ENCODE results near the gene DPP4. TPM values are rescaled to one million over a fixed set of nuclear protein-coding genes. Genes with fewer than 3 reads are reported as not detected.

DPP4 gene
- total and polyA plus RNA-seq, 3 donors from 2014 or later = 1.2 to 6.3 (median 1.7) TPM

DNA sequence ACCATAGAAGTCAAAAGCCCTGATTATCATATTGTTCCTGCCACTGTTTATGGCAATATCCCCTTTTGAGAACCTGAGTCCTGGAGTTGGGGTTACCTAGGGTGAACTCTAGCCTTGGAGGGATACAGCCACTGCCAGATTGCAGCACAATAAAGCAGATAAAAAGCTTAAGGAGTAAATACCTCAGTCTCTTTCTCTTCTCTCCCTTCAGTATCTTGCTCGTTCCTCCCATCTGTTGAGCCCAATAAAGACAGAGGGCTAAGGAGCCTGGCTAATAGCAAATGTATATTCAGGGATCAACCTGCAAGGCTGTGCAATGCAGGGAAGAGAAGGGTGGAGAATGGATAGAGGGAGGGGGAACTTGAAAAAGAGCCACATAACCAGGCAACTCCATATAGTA is 8.0 kb upstream of the DPP4 start:
- no peak for DNase-seq
- 56 to 68% methylated on average over 1 of the region's 1 CpG for WGBS, 2 donors
- H3K36me3 ChIP-seq (ENCODE audit: low read depth, missing control alignments) = no peaks in the 10 kb centered on the region
- H3K9me3 ChIP-seq = no peaks in the 10 kb centered on the region
- no peak overlapping the region for H3K4me3 ChIP-seq
- TF ChIP-seq, protein P1, sequence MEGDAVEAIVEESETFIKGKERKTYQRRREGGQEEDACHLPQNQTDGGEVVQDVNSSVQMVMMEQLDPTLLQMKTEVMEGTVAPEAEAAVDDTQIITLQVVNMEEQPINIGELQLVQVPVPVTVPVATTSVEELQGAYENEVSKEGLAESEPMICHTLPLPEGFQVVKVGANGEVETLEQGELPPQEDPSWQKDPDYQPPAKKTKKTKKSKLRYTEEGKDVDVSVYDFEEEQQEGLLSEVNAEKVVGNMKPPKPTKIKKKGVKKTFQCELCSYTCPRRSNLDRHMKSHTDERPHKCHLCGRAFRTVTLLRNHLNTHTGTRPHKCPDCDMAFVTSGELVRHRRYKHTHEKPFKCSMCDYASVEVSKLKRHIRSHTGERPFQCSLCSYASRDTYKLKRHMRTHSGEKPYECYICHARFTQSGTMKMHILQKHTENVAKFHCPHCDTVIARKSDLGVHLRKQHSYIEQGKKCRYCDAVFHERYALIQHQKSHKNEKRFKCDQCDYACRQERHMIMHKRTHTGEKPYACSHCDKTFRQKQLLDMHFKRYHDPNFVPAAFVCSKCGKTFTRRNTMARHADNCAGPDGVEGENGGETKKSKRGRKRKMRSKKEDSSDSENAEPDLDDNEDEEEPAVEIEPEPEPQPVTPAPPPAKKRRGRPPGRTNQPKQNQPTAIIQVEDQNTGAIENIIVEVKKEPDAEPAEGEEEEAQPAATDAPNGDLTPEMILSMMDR (IDR thresholded peaks at IDR 0.05) = no peak
- TF ChIP-seq POLR2A (IDR thresholded peaks at IDR 0.05) = no peak
- H3K27ac ChIP-seq = no peak overlapping the region
- H3K27me3 ChIP-seq = no peaks in the 10 kb centered on the region
- no peaks in the 10 kb centered on the region for H3K4me1 ChIP-seq
- intact Hi-C loops (cut with DNase I; ENCODE audit: low total_unique reads) = no loop called here

DNA sequence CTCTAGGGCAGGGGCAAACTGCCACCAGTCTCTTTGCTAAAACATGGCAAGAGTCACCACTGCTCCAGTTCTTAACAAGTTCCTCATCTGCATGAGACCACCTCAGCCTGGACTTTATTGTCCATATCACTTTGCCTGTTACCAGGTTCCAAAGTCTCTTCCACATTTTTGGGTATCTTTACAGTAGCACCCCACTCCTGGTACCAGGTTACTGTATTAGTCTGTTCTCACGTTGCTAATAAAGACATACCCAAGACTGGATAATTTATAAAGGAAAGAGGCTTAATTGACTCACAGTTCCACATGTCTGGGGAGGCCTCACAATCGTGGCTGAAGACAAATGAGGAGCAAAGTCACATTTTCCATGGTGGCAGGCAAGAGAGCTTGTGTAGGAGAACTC is 5.5 kb upstream of the DPP4 start:
- H3K4me1 ChIP-seq = no peaks in the 10 kb centered on the region
- 81 to 84% methylated on average over 2 of the region's 2 CpGs for WGBS, 2 donors
- H3K27ac ChIP-seq = no peak overlapping the region
- H3K9me3 ChIP-seq = no peaks in the 10 kb centered on the region
- H3K4me3 ChIP-seq = no peak overlapping the region
- no peaks in the 10 kb centered on the region for H3K27me3 ChIP-seq
- H3K36me3 ChIP-seq (ENCODE audit: low read depth, missing control alignments) = no peaks in the 10 kb centered on the region
- no peak for TF ChIP-seq POLR2A (IDR thresholded peaks at IDR 0.05)
- TF ChIP-seq, protein P1 (IDR thresholded peaks at IDR 0.05) = no peak
- no peak for DNase-seq
- intact Hi-C loops (cut with DNase I; ENCODE audit: low total_unique reads) = no loop called here

DNA sequence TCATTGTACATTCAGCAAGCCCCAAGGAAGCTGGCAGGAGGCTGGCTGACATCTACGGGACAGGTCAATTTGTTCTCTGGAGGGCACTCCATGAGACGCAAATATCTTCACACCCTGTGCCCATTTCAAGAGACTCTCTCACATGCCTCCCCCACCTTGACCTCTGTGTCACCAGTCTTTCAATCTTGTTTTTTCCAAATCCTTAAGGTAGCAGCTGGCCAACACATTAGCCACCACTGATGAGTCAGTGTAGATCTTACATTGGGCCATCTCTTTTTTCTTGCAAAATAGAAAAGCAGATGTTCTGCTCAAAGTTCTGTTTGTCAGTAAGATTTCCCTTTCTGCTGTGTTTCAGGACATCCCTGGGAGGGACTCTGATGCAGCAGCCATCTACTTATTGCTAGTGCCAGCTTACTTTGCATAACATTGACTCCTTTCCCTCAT is 1.7 kb upstream of the DPP4 start:
- Histone ChIP-seq H3K27me3 (no peaks in the 10 kb centered on the region), H3K36me3 (ENCODE audit: low read depth, missing control alignments) (no peaks in the 10 kb centered on the region), H3K27ac (no peak overlapping the region), H3K4me3 (no peak overlapping the region), H3K4me1 (peaks cover 9% of the 10 kb centered on the region), H3K9me3 (no peaks in the 10 kb centered on the region)
- DNase-seq = no peak
- intact Hi-C loops (cut with DNase I; ENCODE audit: low total_unique reads) = no loop called here
- TF ChIP-seq POLR2A (IDR thresholded peaks at IDR 0.05) = no peak
- WGBS, 2 donors = 70 to 88% methylated on average over 2 of the region's 2 CpGs

DNA sequence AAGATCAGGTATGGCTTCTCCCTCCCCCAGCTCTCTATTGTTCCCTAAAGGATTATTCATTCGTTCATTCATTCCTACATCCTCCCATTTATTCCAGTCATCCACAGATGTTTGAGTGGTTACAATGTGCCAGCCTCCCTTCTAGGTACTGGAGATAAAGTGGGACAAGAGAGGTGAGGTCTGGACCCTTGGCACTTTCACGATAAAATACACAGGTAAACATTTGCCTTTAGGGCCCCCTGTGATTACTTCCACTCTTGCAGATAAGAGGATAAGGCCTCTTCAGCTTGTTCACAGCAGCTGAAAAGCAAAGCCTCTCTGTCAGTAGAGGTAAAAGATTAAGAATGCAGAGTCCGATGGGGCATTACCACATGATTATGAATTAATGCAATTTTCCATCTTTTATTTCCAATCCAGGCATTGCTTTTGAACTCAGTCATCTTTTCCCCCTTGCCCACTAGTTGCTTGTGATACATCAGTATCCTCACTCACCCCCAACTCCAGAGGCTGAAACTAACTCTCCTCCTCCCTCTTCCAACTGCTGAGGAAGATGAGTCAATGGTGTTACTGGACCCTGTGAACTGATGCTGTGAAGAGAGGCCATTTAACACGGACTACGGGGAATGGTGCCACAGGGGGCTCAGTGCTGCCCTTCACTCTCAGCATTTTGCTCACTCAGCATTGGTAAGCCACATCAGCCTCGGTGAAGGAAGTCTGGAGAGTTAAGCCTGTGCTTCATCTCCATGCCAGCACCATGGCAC is 1.1 kb upstream of the DPP4 start:
- H3K27ac ChIP-seq = no peak overlapping the region
- peaks cover 9% of the 10 kb centered on the region for H3K4me1 ChIP-seq
- no peaks in the 10 kb centered on the region for H3K36me3 ChIP-seq (ENCODE audit: low read depth, missing control alignments)
- DNase-seq = no peak
- H3K27me3 ChIP-seq = no peaks in the 10 kb centered on the region
- no peak overlapping the region for H3K4me3 ChIP-seq
- TF ChIP-seq, protein P1 (IDR thresholded peaks at IDR 0.05) = no peak
- TF ChIP-seq POLR2A (IDR thresholded peaks at IDR 0.05) = no peak
- intact Hi-C loops (cut with DNase I; ENCODE audit: low total_unique reads) = no loop called here
- WGBS, 2 donors = 70 to 85% methylated on average over 6 of the region's 6 CpGs
- H3K9me3 ChIP-seq = no peaks in the 10 kb centered on the region

DNA sequence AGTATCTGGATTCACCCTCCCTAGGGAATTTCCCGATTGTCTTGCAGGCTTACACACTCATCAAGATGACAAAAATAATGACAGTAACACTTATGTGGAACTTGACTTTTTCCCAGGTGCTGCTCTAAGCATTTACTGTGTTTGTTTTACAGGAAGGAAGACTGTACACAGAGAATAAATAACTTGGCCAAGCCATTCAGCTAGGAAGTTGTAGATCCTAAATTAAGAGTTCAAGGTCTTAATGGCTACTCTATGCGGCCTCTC is 549 bp upstream of the DPP4 start:
- Histone ChIP-seq H3K4me1 (peaks cover 9% of the 10 kb centered on the region), H3K4me3 (peak overlapping the region in 1 of 2 donors; percentile 40), H3K36me3 (ENCODE audit: low read depth, missing control alignments) (no peaks in the 10 kb centered on the region), H3K9me3 (no peaks in the 10 kb centered on the region), H3K27me3 (no peaks in the 10 kb centered on the region), H3K27ac (no peak overlapping the region)
- no peak for DNase-seq
- WGBS, 2 donors = 30 to 42% methylated on average over 2 of the region's 2 CpGs
- intact Hi-C loops (cut with DNase I; ENCODE audit: low total_unique reads) = no loop called here
- TF ChIP-seq, protein P1 (IDR thresholded peaks at IDR 0.05) = no peak
- TF ChIP-seq POLR2A (IDR thresholded peaks at IDR 0.05) = no peak
